IMR-90 (cell line): ENCODE results near the gene CDK11A. TPM values are rescaled to one million over a fixed set of nuclear protein-coding genes. Genes with fewer than 3 reads are reported as not detected.

Experiments used
- ATAC-seq: fragments of 200-7000 bp; cut with Tn5 transposase; 2 replicates; pipeline ENCODE4 v1.9.1; 2020; ENCODE audit warnings: low read depth, mild to moderate bottlenecking, moderate library complexity
- BruUV-seq: library from RNA; stranded (reverse); fragments of 400-500 nt; replicated peaks from 2 replicates; lab custom pipeline; 2021; lab: Mats Ljungman, UMichigan
- CTCF ChIA-PET: fragments of 300-600 bp; formaldehyde crosslinking; extraction: SDS; loops from one replicate; lab custom pipeline; 2021; ENCODE audit warnings: antibody characterized with exemption; lab: Yijun Ruan, JAX
- POLR2A ChIA-PET: fragments of 300-600 bp; sonication (Branson Sonifier 250); formaldehyde crosslinking; loops from one replicate; lab custom pipeline; 2022; ENCODE audit warnings: antibody characterized with exemption; ENCODE audit not compliant: unreplicated experiment; lab: Charles Lee
- DNase-seq: peaks from one replicate; pipeline ENCODE4 v3.0.0; 2013
- H2AFZ ChIP-seq: replicated peaks from 2 replicates; pipeline ENCODE3; 2013; ENCODE audit warnings: low read length, mild to moderate bottlenecking; ENCODE audit not compliant: poor library complexity
- H2AK5ac ChIP-seq: 2 replicates; pipeline ENCODE4 v1.6.1; 2013; ENCODE audit warnings: low read depth, low read length, inconsistent platforms
- H2AK9ac ChIP-seq: replicated peaks from 2 replicates; pipeline ENCODE3; 2013; ENCODE audit warnings: mild to moderate bottlenecking, low read depth, low read length, moderate library complexity; ENCODE audit not compliant: poor library complexity
- H2BK120ac ChIP-seq: 2 replicates; pipeline ENCODE4 v1.6.1; 2013; ENCODE audit warnings: low read depth, low read length, inconsistent platforms
- H2BK15ac ChIP-seq: 3 replicates; pipeline ENCODE4 v1.6.1; 2013; ENCODE audit warnings: low read depth, low read length, inconsistent platforms
- H2BK20ac ChIP-seq: 2 replicates; pipeline ENCODE4 v1.6.1; 2013; ENCODE audit warnings: low read depth, mild to moderate bottlenecking, inconsistent platforms, low read length, moderate library complexity
- H2BK5ac ChIP-seq: 2 replicates; pipeline ENCODE4 v1.6.1; 2013; ENCODE audit warnings: mild to moderate bottlenecking, low read depth, low read length, inconsistent platforms; ENCODE audit not compliant: poor library complexity, severe bottlenecking
- H3K14ac ChIP-seq: replicated peaks from 2 replicates; pipeline ENCODE4 v1.6.1; 2013; ENCODE audit warnings: low read depth, low read length, inconsistent platforms
- H3K18ac ChIP-seq: 2 replicates; pipeline ENCODE4 v1.6.1; 2013; ENCODE audit warnings: low read depth, low read length, control low read depth
- H3K23ac ChIP-seq: 2 replicates; pipeline ENCODE4 v1.6.1; 2013; ENCODE audit warnings: low read depth, low read length, inconsistent platforms
- H3K27ac ChIP-seq: 2 replicates; pipeline ENCODE4 v1.5.1; 2013; ENCODE audit warnings: mild to moderate bottlenecking, control low read depth, low read length; ENCODE audit not compliant: insufficient read depth
- H3K27me3 ChIP-seq: 2 replicates; pipeline ENCODE4 v1.6.1; 2013; ENCODE audit warnings: low read length; ENCODE audit not compliant: control insufficient read depth, insufficient read depth
- H3K36me3 ChIP-seq: 2 replicates; pipeline ENCODE4 v1.6.1; 2013; ENCODE audit warnings: low read length, mixed read lengths; ENCODE audit not compliant: control insufficient read depth, insufficient read depth
- H3K4ac ChIP-seq: 2 replicates; pipeline ENCODE4 v1.6.1; 2013; ENCODE audit warnings: low read depth, low read length, inconsistent platforms
- H3K4me1 ChIP-seq: 2 replicates; pipeline ENCODE4 v1.6.1; 2013; ENCODE audit warnings: low read length, mixed read lengths; ENCODE audit not compliant: control insufficient read depth, insufficient read depth
- H3K4me2 ChIP-seq: 2 replicates; pipeline ENCODE4 v1.6.1; 2013; ENCODE audit warnings: low read depth, mild to moderate bottlenecking, control low read depth, low read length, moderate library complexity
- H3K4me3 ChIP-seq: 2 replicates; pipeline ENCODE4 v1.5.1; 2013; ENCODE audit warnings: low read depth, mild to moderate bottlenecking, control low read depth, low read length, moderate library complexity; ENCODE audit not compliant: insufficient read depth
- H3K56ac ChIP-seq: 2 replicates; pipeline ENCODE4 v1.6.1; 2013; ENCODE audit warnings: low read length, inconsistent platforms; ENCODE audit not compliant: insufficient read depth; ENCODE audit errors: extremely low read depth
- H3K79me1 ChIP-seq, 2 experiments: 2 replicates each; pipeline ENCODE4 v1.6.1; 2013; ENCODE audit warnings: low read length in 2 of 2, inconsistent platforms in 1 of 2, low read depth in 1 of 2
- H3K9ac ChIP-seq: 2 replicates; pipeline ENCODE4 v1.6.1; 2013; ENCODE audit warnings: low read depth, low read length, control low read depth
- H3K9me1 ChIP-seq: 2 replicates; pipeline ENCODE4 v1.6.1; 2013; ENCODE audit warnings: low read length, inconsistent platforms; ENCODE audit not compliant: insufficient read depth
- H3K9me3 ChIP-seq: 2 replicates; pipeline ENCODE4 v1.6.1; 2013; ENCODE audit warnings: low read length; ENCODE audit not compliant: control insufficient read depth, insufficient read depth
- H4K20me1 ChIP-seq: 2 replicates; pipeline ENCODE4 v1.6.1; 2013; ENCODE audit warnings: low read length, inconsistent platforms; ENCODE audit not compliant: insufficient read depth
- H4K5ac ChIP-seq: 2 replicates; pipeline ENCODE4 v1.6.1; 2013; ENCODE audit warnings: mild to moderate bottlenecking, low read depth, low read length, control low read depth
- H4K8ac ChIP-seq, 2 experiments: 2 replicates each; pipeline ENCODE4 v1.6.1; 2013; ENCODE audit warnings: low read depth in 2 of 2, low read length in 2 of 2, control low read depth in 1 of 2, inconsistent platforms in 1 of 2
- H4K91ac ChIP-seq: 2 replicates; pipeline ENCODE4 v1.6.1; 2013; ENCODE audit warnings: low read depth, low read length, inconsistent platforms; ENCODE audit not compliant: insufficient read depth
- CEBPB ChIP-seq: IDR thresholded peaks from 2 replicates; pipeline ENCODE4 v1.6.1; 2012; ENCODE audit warnings: low read depth, low read length, improper control_type of control experiment
- POLR2A ChIP-seq: IDR thresholded peaks from 2 replicates; pipeline ENCODE4 v1.6.1; 2012; ENCODE audit warnings: mild to moderate bottlenecking, low read depth, low read length
- RFX5 ChIP-seq: IDR thresholded peaks from 2 replicates; pipeline ENCODE4 v1.8.0; 2012; ENCODE audit warnings: low read depth, mild to moderate bottlenecking, low read length, moderate library complexity
- WGBS, 2 experiments: methylation state at CpG; one replicate each; pipeline versions ENCODE4 v1.1.5 to v1.1.7; 2013; ENCODE audit warnings: missing lambda C conversion rate in 2 of 2; ENCODE audit not compliant: insufficient read length in 1 of 2; ENCODE audit errors: extremely low coverage in 2 of 2; 5-methylcytosine and 5-hydroxymethylcytosine counted together
- dilution Hi-C: fragments of 300-500 bp; cut with HindIII; formaldehyde crosslinking; loops from one replicate; pipeline ENCODE4 v1.14.3; 2018; ENCODE audit warnings: low sequenced_read_pairs; ENCODE audit not compliant: unreplicated experiment
- in situ Hi-C: fragments of 300-500 bp; cut with MboI; formaldehyde crosslinking; loops from 3 replicates; pipeline ENCODE4 v1.14.3; 2019; ENCODE audit warnings: low sequenced_read_pairs, inconsistent platforms, mixed read lengths
- intact Hi-C: fragments of 100-400 bp; cut with micrococcal nuclease; formaldehyde crosslinking; loops from 2 replicates; pipeline ENCODE4 v1.10.0; 2022
- polyA plus RNA-seq, 3 experiments: library from polyadenylated mRNA; depleted of rRNA; stranded (reverse); fragments of >200 nt; gene quantifications; 2 replicates each; pipeline ENCODE4 v1.2.3, GENCODE V29; 2012; ENCODE audit warnings: low replicate concordance in 1 of 3
- total RNA-seq: library from RNA; depleted of rRNA; stranded (reverse); fragments of >200 nt; gene quantifications from 2 replicates; pipeline ENCODE4 v1.2.3, GENCODE V29; 2012

Gene CDK11A
- total and polyA plus RNA-seq, 2 of the 4 experiments (the other 2 are of a cell fraction) = 1.8 to 20.0 TPM

DNA sequence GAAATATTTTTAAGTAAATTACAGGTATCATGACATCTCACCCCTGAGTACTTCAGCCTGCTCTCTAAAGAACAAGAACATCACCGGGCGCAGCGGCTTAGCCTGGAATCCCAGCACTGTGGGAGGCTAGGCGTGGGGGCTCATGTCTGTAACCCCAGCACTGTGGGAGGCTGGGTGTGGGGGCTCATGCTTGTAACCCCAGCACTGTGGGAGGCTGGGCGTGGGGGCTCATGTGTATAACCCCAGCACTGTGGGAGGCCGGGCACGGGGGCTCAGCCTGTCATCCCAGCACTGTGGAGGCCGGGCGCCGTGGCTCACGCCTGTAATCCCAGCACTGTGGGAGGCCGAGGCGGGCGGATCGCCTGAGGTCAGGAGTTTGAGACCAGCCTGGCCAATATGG lies 57.6 kb downstream of the CDK11A start:
- no peak overlapping the region for H2BK20ac ChIP-seq
- H3K4ac ChIP-seq = no peak overlapping the region
- no peak overlapping the region for H2BK120ac ChIP-seq
- peaks cover 6% of the 10 kb centered on the region for H3K4me1 ChIP-seq
- no TSS peak for BruUV-seq
- ATAC-seq = no peak
- H3K9ac ChIP-seq = no peak overlapping the region
- no peak overlapping the region for H3K4me2 ChIP-seq
- H4K5ac ChIP-seq = no peak overlapping the region
- H2AK5ac ChIP-seq = no peak overlapping the region
- no peak overlapping the region for H2BK5ac ChIP-seq
- intact Hi-C loops = no loop called here
- ChIA-PET CTCF (interaction anchor here (0.5 kb wide), 1 partner anchor 110 kb away, joined by 6 read pairs; no protein-coding TSS in a partner anchor), POLR2A (no interaction called here)
- WGBS, 2 experiments = 98% methylated on average over 10 of the region's 15 CpGs; no CpG with 5 or more reads in 1 of the 2 experiments
- in situ Hi-C loops = no loop called here
- no peak overlapping the region for H3K56ac ChIP-seq
- no peak overlapping the region for H2BK15ac ChIP-seq
- H3K18ac ChIP-seq = no peak overlapping the region
- no peak overlapping the region for H3K27ac ChIP-seq
- no peak overlapping the region for H2AK9ac ChIP-seq
- H3K27me3 ChIP-seq = no peaks in the 10 kb centered on the region
- dilution Hi-C loops = no loop called here
- DNase-seq = no peak
- no peaks in the 10 kb centered on the region for H3K9me3 ChIP-seq
- H4K20me1 ChIP-seq = no peaks in the 10 kb centered on the region
- H3K79me1 ChIP-seq = peaks cover 4 to 11% of the 10 kb centered on the region in 2 experiments; a peak in 1 of 4 replicates
- H3K36me3 ChIP-seq = peaks cover 48% of the 10 kb centered on the region
- H4K91ac ChIP-seq = no peak overlapping the region
- H3K23ac ChIP-seq = no peak overlapping the region
- H3K14ac ChIP-seq = no peak overlapping the region
- H3K9me1 ChIP-seq = no peaks in the 10 kb centered on the region; the same call in 1 of the 2 replicates
- H2AFZ ChIP-seq = no peak overlapping the region
- H4K8ac ChIP-seq = no peak overlapping the region
- H3K4me3 ChIP-seq = no peak overlapping the region
- TF ChIP-seq RFX5 (no peak), CEBPB (no peak), POLR2A (no peak)
